ENCODE data around the gene RNLS. TPM values are rescaled to one million over a fixed set of nuclear protein-coding genes. Genes with fewer than 3 reads are reported as not detected.

The RNLS gene
- total and polyA plus RNA-seq, 2 donors from 2014 or later: 19.5 to 21.1 TPM

GRCh38 chr10:88421590-88421989 is 161.5 kb downstream of the RNLS start:
- no peak overlapping the region for H3K9ac ChIP-seq (ENCODE audit: low read length in 3 of 3)
- no peaks in the 10 kb centered on the region for H3K36me3 ChIP-seq (ENCODE audit: control insufficient read depth in 2 of 3, insufficient read depth in 3 of 3, low read length in 3 of 3)
- no peaks in the 10 kb centered on the region for H3K4me1 ChIP-seq (ENCODE audit: control insufficient read depth in 2 of 3, insufficient read depth in 2 of 3, low read depth in 1 of 3, low read length in 3 of 3)
- TF ChIP-seq CTCF (IDR thresholded peaks at IDR 0.05; ENCODE audit: borderline replicate concordance, extremely low read depth, insufficient read depth): no peak
- DNase-seq: no peak
- no peak for FAIRE-seq
- H3K9me3 ChIP-seq (ENCODE audit: control insufficient read depth in 2 of 3, insufficient read depth in 1 of 3, low read length in 3 of 3): no peaks in the 10 kb centered on the region
- no peaks in the 10 kb centered on the region for H3K27me3 ChIP-seq (ENCODE audit: control insufficient read depth, insufficient read depth, low read length)
- intact Hi-C loops (cut with DNase I): no loop called here
- H3K4me3 ChIP-seq (ENCODE audit: low read length in 3 of 3): no peak overlapping the region
- no peak overlapping the region for H3K27ac ChIP-seq (ENCODE audit: low read depth in 2 of 2, low read length in 2 of 2)

- no peaks in the 10 kb centered on the region for H3K9me3 ChIP-seq (ENCODE audit: control insufficient read depth in 2 of 3, insufficient read depth in 1 of 3, low read length in 3 of 3)
- no peak overlapping the region for H3K27ac ChIP-seq (ENCODE audit: low read depth in 2 of 2, low read length in 2 of 2)
- no peak for DNase-seq
- H3K27me3 ChIP-seq (ENCODE audit: control insufficient read depth, insufficient read depth, low read length): no peaks in the 10 kb centered on the region
- no peak for TF ChIP-seq CTCF (IDR thresholded peaks at IDR 0.05; ENCODE audit: borderline replicate concordance, extremely low read depth, insufficient read depth)
- intact Hi-C loops (cut with DNase I): no loop called here
- no peaks in the 10 kb centered on the region for H3K4me1 ChIP-seq (ENCODE audit: control insufficient read depth in 2 of 3, insufficient read depth in 2 of 3, low read depth in 1 of 3, low read length in 3 of 3)
- no peak overlapping the region for H3K9ac ChIP-seq (ENCODE audit: low read length in 3 of 3)
- FAIRE-seq: no peak
- H3K36me3 ChIP-seq (ENCODE audit: control insufficient read depth in 2 of 3, insufficient read depth in 3 of 3, low read length in 3 of 3): no peaks in the 10 kb centered on the region
- no peak overlapping the region for H3K4me3 ChIP-seq (ENCODE audit: low read length in 3 of 3)
Observed at GRCh38 chr10:88418871-88419270, 164.2 kb downstream of the RNLS start.

GRCh38 chr10:88417387-88418030 is 165.6 kb downstream of the RNLS start:
- no peak for TF ChIP-seq CTCF (IDR thresholded peaks at IDR 0.05; ENCODE audit: borderline replicate concordance, extremely low read depth, insufficient read depth)
- Histone ChIP-seq H3K36me3 (ENCODE audit: control insufficient read depth in 2 of 3, insufficient read depth in 3 of 3, low read length in 3 of 3) (no peaks in the 10 kb centered on the region), H3K27ac (ENCODE audit: low read depth in 2 of 2, low read length in 2 of 2) (no peak overlapping the region), H3K9me3 (ENCODE audit: control insufficient read depth in 2 of 3, insufficient read depth in 1 of 3, low read length in 3 of 3) (no peaks in the 10 kb centered on the region), H3K4me1 (ENCODE audit: control insufficient read depth in 2 of 3, insufficient read depth in 2 of 3, low read depth in 1 of 3, low read length in 3 of 3) (no peaks in the 10 kb centered on the region), H3K27me3 (ENCODE audit: control insufficient read depth, insufficient read depth, low read length) (no peaks in the 10 kb centered on the region), H3K9ac (ENCODE audit: low read length in 3 of 3) (no peak overlapping the region), H3K4me3 (ENCODE audit: low read length in 3 of 3) (no peak overlapping the region)
- FAIRE-seq: no peak
- intact Hi-C loops (cut with DNase I): no loop called here
- DNase-seq: peak in 2 of 5 donors; percentile 62 to 71

- intact Hi-C loops (cut with DNase I): no loop called here
- Histone ChIP-seq H3K4me3 (ENCODE audit: low read length in 3 of 3) (no peak overlapping the region), H3K27ac (ENCODE audit: low read depth in 2 of 2, low read length in 2 of 2) (no peak overlapping the region), H3K9me3 (ENCODE audit: control insufficient read depth in 2 of 3, insufficient read depth in 1 of 3, low read length in 3 of 3) (no peaks in the 10 kb centered on the region), H3K4me1 (ENCODE audit: control insufficient read depth in 2 of 3, insufficient read depth in 2 of 3, low read depth in 1 of 3, low read length in 3 of 3) (no peaks in the 10 kb centered on the region), H3K9ac (ENCODE audit: low read length in 3 of 3) (no peak overlapping the region), H3K27me3 (ENCODE audit: control insufficient read depth, insufficient read depth, low read length) (no peaks in the 10 kb centered on the region), H3K36me3 (ENCODE audit: control insufficient read depth in 2 of 3, insufficient read depth in 3 of 3, low read length in 3 of 3) (no peaks in the 10 kb centered on the region)
- FAIRE-seq: no peak
- DNase-seq: peak in 2 of 5 donors; percentile 30 to 46
- no peak for TF ChIP-seq CTCF (IDR thresholded peaks at IDR 0.05; ENCODE audit: borderline replicate concordance, extremely low read depth, insufficient read depth)
Observed at GRCh38 chr10:88416801-88417200, 166.3 kb downstream of the RNLS start.
